ENCODE data around the gene GRIN3A. TPM values are rescaled to one million over a fixed set of nuclear protein-coding genes. Genes with fewer than 3 reads are reported as not detected.

Gene GRIN3A
- total RNA-seq, 1 experiment from 2014 or later = not detected

DNA sequence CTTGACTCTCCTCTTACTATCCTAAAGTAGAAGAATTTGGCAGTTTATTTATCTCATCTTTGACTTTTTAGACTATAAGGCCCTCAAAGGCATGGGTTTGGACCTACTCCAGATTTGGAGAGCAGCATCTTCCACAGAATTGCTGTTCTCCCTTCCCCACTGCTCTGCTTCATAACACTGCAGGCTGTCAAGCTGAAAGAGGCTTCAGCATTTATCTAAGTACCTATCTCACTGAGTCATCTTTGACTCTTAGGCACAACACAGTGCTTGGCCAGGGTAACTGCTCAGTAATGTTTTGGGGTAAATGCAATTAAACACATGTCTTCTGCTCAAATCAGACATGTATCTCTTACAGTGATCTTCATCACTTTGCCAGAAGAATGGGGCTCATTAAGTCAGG, 60.6 kb downstream of the GRIN3A start:
- Histone ChIP-seq H4K8ac (replicated peaks; ENCODE audit: insufficient read length, low read depth, low read length) (no peak overlapping the region), H3K23me2 (ENCODE audit: insufficient read length, low read depth, low read length, poor library complexity, severe bottlenecking) (no peaks in the 10 kb centered on the region), H3K9me3 (ENCODE audit: control insufficient read depth, low read depth, low read length) (no peaks in the 10 kb centered on the region), H2BK5ac (ENCODE audit: insufficient read length, low read length) (no peak overlapping the region), H2AK5ac (ENCODE audit: insufficient read length, low read length) (no peak overlapping the region), H4K91ac (ENCODE audit: insufficient read length, low read depth, low read length) (no peak overlapping the region), H3K4me2 (ENCODE audit: insufficient read depth, insufficient read length, low read length) (no peak overlapping the region), H2BK12ac (ENCODE audit: insufficient read length, low read depth, low read length) (no peak overlapping the region), H3T11ph (ENCODE audit: low read length) (no peak overlapping the region), H3K4ac (ENCODE audit: low read depth, low read length) (no peak overlapping the region), H3K14ac (ENCODE audit: insufficient read depth, low read length) (no peak overlapping the region), H3K27me3 (ENCODE audit: insufficient read depth, low read length) (no peaks in the 10 kb centered on the region), H4K5ac (ENCODE audit: insufficient read length, low read depth, low read length) (no peak overlapping the region), H3K23ac (ENCODE audit: insufficient read length, low read depth, low read length) (no peak overlapping the region), H3K9ac (ENCODE audit: extremely low read depth, insufficient read length, low read length) (no peak overlapping the region), H3K56ac (ENCODE audit: insufficient read length, low read depth, low read length) (no peak overlapping the region), H3K79me2 (ENCODE audit: insufficient read depth, low read length) (no peaks in the 10 kb centered on the region), H3K4me1 (ENCODE audit: insufficient read depth, low read length) (no peaks in the 10 kb centered on the region), H2BK20ac (ENCODE audit: low read depth, low read length, poor library complexity, severe bottlenecking) (no peak overlapping the region), H3K18ac (ENCODE audit: insufficient read length, low read depth, low read length) (no peak overlapping the region), H3K27ac (ENCODE audit: insufficient read length, low read depth, low read length) (no peak overlapping the region), H4K20me1 (ENCODE audit: control insufficient read depth, insufficient read depth, insufficient read length) (no peaks in the 10 kb centered on the region), H2BK15ac (ENCODE audit: low read depth, low read length) (no peak overlapping the region), H3K79me1 (ENCODE audit: insufficient read depth, low read depth, low read length, poor library complexity, severe bottlenecking) (no peaks in the 10 kb centered on the region), H2AFZ (ENCODE audit: low read length) (no peak overlapping the region), H2BK120ac (ENCODE audit: low read depth, low read length, poor library complexity, severe bottlenecking) (no peak overlapping the region)
- TF ChIP-seq, protein P1, sequence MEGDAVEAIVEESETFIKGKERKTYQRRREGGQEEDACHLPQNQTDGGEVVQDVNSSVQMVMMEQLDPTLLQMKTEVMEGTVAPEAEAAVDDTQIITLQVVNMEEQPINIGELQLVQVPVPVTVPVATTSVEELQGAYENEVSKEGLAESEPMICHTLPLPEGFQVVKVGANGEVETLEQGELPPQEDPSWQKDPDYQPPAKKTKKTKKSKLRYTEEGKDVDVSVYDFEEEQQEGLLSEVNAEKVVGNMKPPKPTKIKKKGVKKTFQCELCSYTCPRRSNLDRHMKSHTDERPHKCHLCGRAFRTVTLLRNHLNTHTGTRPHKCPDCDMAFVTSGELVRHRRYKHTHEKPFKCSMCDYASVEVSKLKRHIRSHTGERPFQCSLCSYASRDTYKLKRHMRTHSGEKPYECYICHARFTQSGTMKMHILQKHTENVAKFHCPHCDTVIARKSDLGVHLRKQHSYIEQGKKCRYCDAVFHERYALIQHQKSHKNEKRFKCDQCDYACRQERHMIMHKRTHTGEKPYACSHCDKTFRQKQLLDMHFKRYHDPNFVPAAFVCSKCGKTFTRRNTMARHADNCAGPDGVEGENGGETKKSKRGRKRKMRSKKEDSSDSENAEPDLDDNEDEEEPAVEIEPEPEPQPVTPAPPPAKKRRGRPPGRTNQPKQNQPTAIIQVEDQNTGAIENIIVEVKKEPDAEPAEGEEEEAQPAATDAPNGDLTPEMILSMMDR (conservative IDR thresholded peaks at IDR 0.05) = no peak
- Mint-ChIP-seq H3K36me3 (ENCODE audit: insufficient read depth in 1 of 3, low read depth in 3 of 3) (no peaks in the 10 kb centered on the region), H3K27me3 (ENCODE audit: low read depth) (no peaks in the 10 kb centered on the region), H3K4me3 (no peak overlapping the region), H3K9me3 (no peaks in the 10 kb centered on the region), H3K4me1 (no peaks in the 10 kb centered on the region), H3K27ac (no peak overlapping the region)
- no peak for DNase-seq

Data from H9 (cell line).